ENCODE results near the gene NR5A1. TPM values are rescaled to one million over a fixed set of nuclear protein-coding genes. Genes with fewer than 3 reads are reported as not detected.

Gene NR5A1
- polyA plus RNA-seq, 3 donors = not detected

- no peak overlapping the region for H3K9ac ChIP-seq (ENCODE audit: insufficient read depth, low read length, poor library complexity, severe bottlenecking)
- no peaks in the 10 kb centered on the region for H3K79me2 ChIP-seq (ENCODE audit: insufficient read depth, low read length)
- H3K4me2 ChIP-seq (replicated peaks; ENCODE audit: extremely low read depth, low read length, poor library complexity, severe bottlenecking) = no peak overlapping the region
- Mint-ChIP-seq H3K9me3 (peaks cover 0 to 4% (median 0%) of the 10 kb centered on the region in 7 donors), H3K36me3 (no peaks in the 10 kb centered on the region), H3K4me3 (no peak overlapping the region), H3K4me1 (peaks cover 15% of the 10 kb centered on the region), H3K27me3 (ENCODE audit: low read depth in 3 of 3) (peaks cover 10 to 26% (median 15%) of the 10 kb centered on the region in 3 donors), H3K27ac (no peak overlapping the region)
- H4K20me1 ChIP-seq (ENCODE audit: insufficient read depth, low read length) = no peaks in the 10 kb centered on the region
- no peak overlapping the region for H3K4me3 ChIP-seq (replicated peaks in 1 of 3; ENCODE audit: low read depth in 2 of 3, low read length in 3 of 3)
- 97% methylated on average over 10 of the region's 10 CpGs for WGBS (ENCODE audit: insufficient coverage)
- H3K36me3 ChIP-seq (replicated peaks in 1 of 2; ENCODE audit: control insufficient read depth in 1 of 2, insufficient read depth in 2 of 2, low read length in 2 of 2) = no peaks in the 10 kb centered on the region
- DNase-seq = no peak
- H3K27me3 ChIP-seq (ENCODE audit: control insufficient read depth in 2 of 2, insufficient read depth in 2 of 2, low read length in 2 of 2) = peaks cover 0 to 13% of the 10 kb centered on the region in 2 donors
- H3K27ac ChIP-seq (ENCODE audit: low read depth in 1 of 2, low read length in 2 of 2) = no peak overlapping the region
- TF ChIP-seq CTCF (IDR thresholded peaks at IDR 0.05) = no peak
- no peak overlapping the region for H2AFZ ChIP-seq (ENCODE audit: insufficient read depth, low read depth, low read length, poor library complexity, severe bottlenecking)
- no peaks in the 10 kb centered on the region for H3K9me3 ChIP-seq (replicated peaks in 1 of 2; ENCODE audit: control insufficient read depth in 1 of 2, insufficient read depth in 1 of 2, low read length in 2 of 2)
- H3K4me1 ChIP-seq (ENCODE audit: control insufficient read depth in 1 of 2, insufficient read depth in 2 of 2, low read length in 2 of 2) = peaks cover 15 to 20% of the 10 kb centered on the region in 2 donors
- intact Hi-C loops (cut with micrococcal nuclease) = no loop called here
Measured at GRCh38 chr9:124473310-124473709, 33.9 kb downstream of the NR5A1 start.

- no peaks in the 10 kb centered on the region for H3K79me2 ChIP-seq (ENCODE audit: insufficient read depth, low read length)
- H3K4me2 ChIP-seq (replicated peaks; ENCODE audit: extremely low read depth, low read length, poor library complexity, severe bottlenecking) = no peak overlapping the region
- 94% methylated on average over 6 of the region's 7 CpGs for WGBS (ENCODE audit: insufficient coverage)
- Mint-ChIP-seq H3K4me3 (no peak overlapping the region), H3K36me3 (no peaks in the 10 kb centered on the region), H3K9me3 (peaks cover 0 to 1% (median 0%) of the 10 kb centered on the region in 7 donors), H3K4me1 (peaks cover 15% of the 10 kb centered on the region), H3K27ac (no peak overlapping the region), H3K27me3 (ENCODE audit: low read depth in 3 of 3) (peaks cover 5 to 20% (median 11%) of the 10 kb centered on the region in 3 donors)
- H3K4me3 ChIP-seq (replicated peaks in 1 of 3; ENCODE audit: low read depth in 2 of 3, low read length in 3 of 3) = no peak overlapping the region
- H3K9ac ChIP-seq (ENCODE audit: insufficient read depth, low read length, poor library complexity, severe bottlenecking) = no peak overlapping the region
- no peak for DNase-seq
- no peak overlapping the region for H2AFZ ChIP-seq (ENCODE audit: insufficient read depth, low read depth, low read length, poor library complexity, severe bottlenecking)
- H3K27ac ChIP-seq (ENCODE audit: low read depth in 1 of 2, low read length in 2 of 2) = no peak overlapping the region
- intact Hi-C loops (cut with micrococcal nuclease) = no loop called here
- H3K27me3 ChIP-seq (ENCODE audit: control insufficient read depth in 2 of 2, insufficient read depth in 2 of 2, low read length in 2 of 2) = peaks cover 0 to 9% of the 10 kb centered on the region in 2 donors
- peaks cover 15 to 18% of the 10 kb centered on the region in 2 donors for H3K4me1 ChIP-seq (ENCODE audit: control insufficient read depth in 1 of 2, insufficient read depth in 2 of 2, low read length in 2 of 2)
- no peak for TF ChIP-seq CTCF (IDR thresholded peaks at IDR 0.05)
- no peaks in the 10 kb centered on the region for H3K9me3 ChIP-seq (replicated peaks in 1 of 2; ENCODE audit: control insufficient read depth in 1 of 2, insufficient read depth in 1 of 2, low read length in 2 of 2)
- no peaks in the 10 kb centered on the region for H3K36me3 ChIP-seq (replicated peaks in 1 of 2; ENCODE audit: control insufficient read depth in 1 of 2, insufficient read depth in 2 of 2, low read length in 2 of 2)
- H4K20me1 ChIP-seq (ENCODE audit: insufficient read depth, low read length) = no peaks in the 10 kb centered on the region
Measured at GRCh38 chr9:124472770-124473169, 34.4 kb downstream of the NR5A1 start.
